GM21526 (cell line): ENCODE measurements around the gene RELA.
"Not testable (repeated sequence)": the region's sequence is repeated elsewhere in the genome, so short reads cannot be mapped to it uniquely, and the experiment has no call there.

Experiments used
- ATAC-seq: cut with Tn5 transposase; IDR thresholded peaks from one replicate; pipeline ENCODE4 v1.9.1; 2021; ENCODE audit warnings: moderate library complexity; ENCODE audit not compliant: unreplicated experiment, low FRiP score

RELA gene

GRCh38 chr11:65649656-65650546 lies 12.8 kb downstream of the RELA start:
- ATAC-seq = no peak

DNA sequence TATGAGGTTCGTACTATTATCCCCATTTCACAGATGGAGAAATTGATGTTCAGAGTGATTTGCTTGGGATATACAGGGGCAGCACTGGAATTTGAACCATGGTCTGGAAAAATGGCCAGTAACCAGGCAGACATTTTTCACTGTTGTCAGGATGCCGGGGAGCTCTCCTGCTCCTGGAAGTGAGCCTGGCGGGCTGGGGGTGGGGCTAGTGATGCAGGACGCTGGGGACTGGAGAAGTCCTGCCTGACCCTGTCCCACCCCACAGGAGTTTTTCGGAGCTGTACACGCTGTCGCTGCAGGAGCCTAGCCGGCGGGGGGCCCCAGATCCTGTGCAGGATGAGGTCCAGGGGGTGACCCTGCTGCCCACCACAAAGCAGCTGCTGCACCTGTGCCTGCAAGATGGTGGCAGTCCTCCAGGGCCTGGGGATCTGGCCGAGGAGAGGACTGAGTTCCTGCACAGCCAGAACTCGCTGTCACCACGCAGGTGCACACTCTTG lies 13.7 kb downstream of the RELA start:
- no peak for ATAC-seq

GRCh38 chr11:65646958-65647701 lies 15.6 kb downstream of the RELA start:
- ATAC-seq = no peak

DNA sequence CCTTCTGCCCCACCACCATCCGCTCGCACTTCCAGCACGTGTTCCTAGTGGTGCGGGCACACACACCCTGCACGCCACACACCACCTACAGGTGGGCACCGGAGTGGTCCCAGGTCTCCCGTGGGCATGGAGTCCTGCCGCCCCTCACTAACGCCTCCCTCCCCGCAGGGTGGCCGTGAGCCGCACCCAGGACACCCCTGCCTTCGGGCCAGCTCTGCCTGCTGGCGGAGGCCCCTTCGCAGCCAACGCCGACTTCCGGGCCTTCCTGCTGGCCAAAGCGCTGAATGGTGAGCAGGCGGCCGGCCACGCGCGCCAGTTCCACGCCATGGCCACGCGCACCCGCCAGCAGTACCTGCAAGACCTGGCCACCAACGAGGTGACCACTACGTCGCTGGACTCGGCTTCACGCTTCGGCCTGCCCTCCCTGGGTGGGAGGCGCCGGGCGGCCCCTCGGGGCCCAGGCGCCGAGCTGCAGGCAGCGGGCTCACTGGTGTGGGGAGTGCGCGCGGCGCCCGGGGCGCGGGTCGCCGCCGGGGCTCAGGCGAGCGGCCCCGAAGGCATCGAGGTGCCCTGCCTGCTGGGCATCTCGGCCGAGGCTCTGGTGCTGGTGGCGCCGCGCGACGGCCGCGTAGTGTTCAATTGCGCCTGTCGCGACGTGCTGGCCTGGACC lies 16.3 kb downstream of the RELA start:
- ATAC-seq = no peak

- ATAC-seq = no peak
Observed at GRCh38 chr11:65645710-65646109, 17.0 kb downstream of the RELA start.

- no peak for ATAC-seq
Observed at GRCh38 chr11:65644837-65645236, 17.9 kb downstream of the RELA start.

GRCh38 chr11:65643971-65644370 lies 18.7 kb downstream of the RELA start:
- no peak for ATAC-seq

- ATAC-seq = no peak
Observed at GRCh38 chr11:65642014-65642671, 20.6 kb downstream of the RELA start.

- ATAC-seq = no peak
Observed at GRCh38 chr11:65641297-65642013, 21.3 kb downstream of the RELA start.

- ATAC-seq = no peak
Observed at GRCh38 chr11:65640483-65641296, 22.0 kb downstream of the RELA start.

- no peak for ATAC-seq
Observed at GRCh38 chr11:65639623-65640482, 22.9 kb downstream of the RELA start.

DNA sequence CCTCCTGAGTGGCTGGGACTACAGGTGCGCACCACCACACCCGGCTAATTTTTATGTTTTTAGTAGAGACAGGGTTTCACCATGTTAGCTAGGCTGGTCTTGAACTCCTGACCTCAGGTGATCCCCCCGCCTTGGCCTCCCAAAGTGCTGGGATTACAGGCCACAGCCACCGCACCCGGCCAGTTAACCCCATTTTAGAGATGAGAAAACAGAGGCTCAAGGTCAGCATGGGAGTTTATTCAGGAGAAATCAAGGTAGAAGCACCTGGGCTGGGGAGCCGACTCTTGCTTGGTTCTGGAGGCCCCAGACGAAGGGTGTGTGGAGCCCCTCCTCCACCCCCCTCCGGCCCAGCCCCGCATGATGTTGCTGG lies 23.5 kb downstream of the RELA start:
- ATAC-seq = not testable (repeated sequence)

DNA sequence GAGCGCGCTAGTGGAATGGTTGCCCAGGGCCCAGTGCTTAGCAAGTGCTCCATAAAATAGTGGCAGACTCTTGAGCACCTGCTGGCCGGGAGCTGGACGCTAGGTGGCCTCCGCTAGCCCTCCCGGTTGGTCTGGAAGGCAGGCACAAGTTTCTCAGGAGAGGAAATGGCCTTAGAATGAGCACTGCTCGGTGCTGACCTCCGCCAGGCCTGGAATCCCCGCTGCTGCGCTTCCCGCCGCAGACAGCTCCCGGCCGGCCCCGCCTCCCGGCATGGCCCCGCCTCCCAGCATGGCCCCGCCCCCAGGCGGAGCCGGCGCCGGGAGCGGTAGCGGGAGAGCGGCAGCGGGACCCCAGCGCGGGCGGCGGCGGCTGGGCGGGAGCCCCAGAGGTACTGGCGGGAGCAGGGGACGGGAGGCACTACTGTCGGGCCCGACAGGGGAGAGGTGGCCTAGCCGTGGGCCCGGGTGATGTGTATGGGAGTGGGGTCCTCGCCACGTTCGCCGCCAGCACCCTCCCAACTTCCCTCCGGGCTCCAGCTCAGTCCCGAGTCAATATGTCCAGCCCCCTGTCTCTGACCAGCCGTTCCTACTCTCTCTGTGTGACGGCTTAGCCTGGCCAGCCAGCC lies 24.8 kb downstream of the RELA start, which contains the start of gene SIPA1:
SIPA1 (plus strand) TSS at position 308 of the 626 bp plus-strand sequence. CDS start 2,821 bp downstream, outside the sequence.
- peak; percentile 34 for ATAC-seq

DNA sequence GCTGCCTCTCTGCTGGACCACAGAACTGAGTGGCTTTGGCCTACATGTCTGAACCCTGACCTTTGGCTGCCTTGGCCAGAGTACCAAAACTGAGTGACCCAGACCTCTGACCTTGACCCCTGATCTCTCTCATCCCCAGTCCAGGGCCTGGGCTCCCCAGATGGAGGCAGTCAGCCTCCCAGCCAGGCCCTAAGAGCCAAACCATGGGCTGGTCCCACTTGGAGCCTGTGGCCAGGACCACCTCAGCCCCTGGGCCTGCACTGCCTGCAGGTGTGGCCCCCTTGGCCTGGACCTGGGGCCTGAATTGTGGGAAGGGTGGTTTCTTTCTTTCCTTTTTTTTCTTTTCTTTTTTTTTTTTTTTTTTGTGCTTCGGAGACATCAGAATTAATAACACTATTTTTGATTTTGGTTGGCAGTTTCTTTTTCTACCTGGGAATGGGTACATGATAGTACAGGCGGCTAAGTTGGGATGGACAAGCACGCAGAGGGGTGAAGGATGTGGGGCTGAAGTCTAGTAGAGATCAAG lies 25.6 kb downstream of the RELA start:
- no peak for ATAC-seq

GRCh38 chr11:65636108-65637031 lies 26.3 kb downstream of the RELA start:
- ATAC-seq = no peak
